ENCODE results near the gene RUNX2.

Gene RUNX2

DNA sequence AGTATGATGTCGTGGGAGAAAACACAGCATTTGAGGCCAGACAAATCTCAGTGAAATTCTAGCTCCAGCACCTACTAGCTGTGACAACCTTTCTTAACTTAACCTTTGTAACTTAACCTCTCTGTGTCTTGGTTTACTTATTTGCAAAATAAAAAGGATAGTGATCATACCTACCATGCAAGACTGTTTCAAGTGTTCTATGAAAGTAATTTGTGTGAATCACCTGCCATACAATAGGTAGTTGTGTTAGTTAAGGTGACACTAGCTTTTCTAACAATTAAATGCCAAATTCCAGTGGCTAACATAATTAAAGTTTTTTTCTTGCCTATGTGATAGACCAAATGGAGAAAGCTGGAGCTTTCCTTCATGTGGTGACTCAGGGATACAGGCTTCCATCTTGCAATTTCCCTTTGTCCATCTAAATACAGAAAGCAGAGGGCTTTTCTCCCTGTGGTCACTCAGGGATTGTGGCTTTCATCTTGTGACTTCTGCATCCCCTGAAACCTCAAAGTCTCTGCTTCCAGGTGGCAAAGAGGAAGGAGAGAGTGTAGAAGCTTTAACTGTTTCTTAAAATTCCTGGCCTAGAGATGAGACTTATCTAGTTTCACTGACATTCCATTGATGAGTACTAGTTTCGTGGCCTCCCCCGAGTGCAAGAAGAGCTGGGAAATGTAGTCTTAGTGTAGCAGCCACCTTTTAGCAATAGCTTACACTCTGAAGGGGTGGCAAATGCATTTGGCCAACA, 376.1 kb downstream of the RUNX2 start:
- DNase-seq (ENCODE audit: low read depth in 2 of 2) = no peak

DNA sequence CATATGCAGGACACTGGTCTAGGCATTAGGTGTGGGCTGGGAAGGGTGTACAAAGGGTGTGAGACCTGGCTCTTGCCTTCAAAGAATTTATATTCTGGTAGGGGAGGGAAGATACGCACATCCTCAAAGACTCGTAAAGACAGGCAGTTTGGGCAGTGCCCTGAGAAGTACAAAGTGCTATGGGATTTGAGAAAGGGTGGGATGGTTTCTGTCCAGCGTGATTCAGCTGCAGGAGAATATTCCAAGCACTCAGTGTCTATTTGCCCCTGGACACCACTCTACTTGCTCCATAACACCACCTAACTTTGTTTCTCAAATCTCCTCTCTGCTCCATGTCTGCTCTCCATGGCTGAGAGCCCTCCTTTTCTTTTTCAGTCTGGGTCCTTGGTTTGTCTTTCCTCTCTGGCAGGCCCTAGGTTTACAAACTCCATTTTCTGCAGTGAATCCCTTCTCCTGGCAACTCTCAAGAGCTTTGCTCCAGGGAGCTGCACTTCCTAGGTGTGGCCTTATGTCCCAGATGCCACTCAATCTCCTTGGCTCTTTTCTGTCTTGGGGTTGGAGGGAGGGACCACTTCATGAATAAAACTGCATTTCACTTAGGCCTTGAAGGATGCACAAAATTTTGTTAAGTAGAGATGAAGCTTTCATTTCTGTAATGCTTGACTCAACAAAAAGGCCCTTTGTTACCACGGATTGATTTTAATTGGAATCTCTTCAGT, 377.2 kb downstream of the RUNX2 start:
- DNase-seq (ENCODE audit: low read depth in 2 of 2) = no peak

GRCh38 chr6:45706319-45706718, 378.2 kb downstream of the RUNX2 start:
- no peak for DNase-seq (ENCODE audit: low read depth in 2 of 2)

DNA sequence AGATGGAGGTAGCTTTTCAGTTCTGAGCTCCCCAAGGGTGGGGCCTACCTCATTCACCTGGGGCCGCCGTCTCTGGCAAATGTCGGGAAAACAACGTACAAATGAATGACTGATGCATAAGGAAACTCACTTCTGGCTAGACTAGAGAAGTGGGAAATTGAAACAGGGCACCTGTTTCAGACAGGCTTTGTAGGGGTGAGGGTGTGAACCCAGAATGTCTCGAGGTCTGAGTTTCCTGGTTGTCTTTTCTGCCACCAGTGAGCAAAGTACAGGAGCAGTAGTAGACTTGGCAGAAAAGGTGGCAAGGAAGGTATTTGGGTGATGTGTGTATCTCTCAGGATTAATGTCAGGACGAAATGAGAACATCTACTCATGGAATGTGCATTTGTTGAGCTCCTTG, 379.0 kb downstream of the RUNX2 start:
- no peak for DNase-seq (ENCODE audit: low read depth in 2 of 2)

GRCh38 chr6:45709781-45710220, 381.7 kb downstream of the RUNX2 start:
- no peak for DNase-seq (ENCODE audit: low read depth in 2 of 2)

GRCh38 chr6:45710304-45710821, 382.2 kb downstream of the RUNX2 start:
- peak; percentile 79 to 92 for DNase-seq (ENCODE audit: low read depth in 2 of 2)

DNA sequence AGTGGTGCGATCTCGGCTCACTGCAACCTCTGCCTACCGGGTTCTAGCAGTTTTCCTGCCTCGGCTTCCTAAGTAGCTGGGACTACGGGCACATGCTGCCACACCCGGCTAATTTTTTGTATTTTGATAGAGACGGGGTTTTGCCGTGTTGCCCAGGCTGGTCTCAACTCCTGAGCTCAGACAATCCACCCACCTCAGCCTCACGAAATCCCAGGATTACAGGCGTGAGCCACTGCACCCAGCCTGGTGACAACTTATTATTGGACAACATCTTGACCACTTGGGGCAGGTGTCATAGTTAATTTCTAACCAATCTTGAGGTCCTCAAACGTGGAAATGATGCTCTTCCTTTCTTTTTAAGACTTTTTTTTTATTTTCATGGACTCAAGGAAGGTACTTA, 383.9 kb downstream of the RUNX2 start:
- no peak for DNase-seq (ENCODE audit: low read depth in 2 of 2)

GRCh38 chr6:45712786-45713185, 384.7 kb downstream of the RUNX2 start:
- DNase-seq (ENCODE audit: low read depth in 2 of 2) = no peak

All from stimulated activated CD4-positive, alpha-beta T cell treated with anti-CD3 and anti-CD28 coated beads, Interleukin-12 subunit alpha, Interleukin-12 subunit beta, amount 100 ng/mL, for 24 hours (primary cell).